Esophagus muscularis mucosa (tissue), 4 donors: ENCODE results near the gene GRIK1. TPM values are rescaled to one million over a fixed set of nuclear protein-coding genes. Genes with fewer than 3 reads are reported as not detected.

Source experiments
- DNase-seq: peaks from one replicate; pipeline ENCODE4 v3.0.0-alpha.2; 2017; ENCODE audit errors: extremely low spot score
- H3K27ac ChIP-seq, 4 donors: fragments of 200-600 bp; sonication (generic); replicated peaks in 1 of 4; 1 replicate in 3 of 4; 2 replicates in 1 of 4; pipeline ENCODE4 v1.5.1; 2016 to 2019; ENCODE audit warnings: mild to moderate bottlenecking in 1 of 4
- H3K27me3 ChIP-seq, 4 donors: fragments of 200-600 bp; sonication (generic); one replicate each; pipeline versions ENCODE4 v1.5.1 to v1.6.0; 2016 to 2019
- H3K36me3 ChIP-seq, 4 donors: fragments of 200-600 bp; sonication (generic); one replicate each; pipeline ENCODE4 v1.5.1; 2016 to 2019
- H3K4me1 ChIP-seq, 4 donors: fragments of 200-600 bp; sonication (generic); one replicate each; pipeline ENCODE4 v1.5.1; 2016 to 2019
- H3K4me3 ChIP-seq, 4 donors: fragments of 200-600 bp; sonication (generic); 1 replicate in 2 of 4; 2 replicates in 2 of 4; pipeline ENCODE4 v1.5.1; 2016 to 2019; ENCODE audit warnings: mild to moderate bottlenecking in 4 of 4, moderate library complexity in 1 of 4
- H3K9me3 ChIP-seq, 4 donors: fragments of 200-600 bp; sonication (generic); 1 replicate in 3 of 4; 2 replicates in 1 of 4; pipeline ENCODE4 v1.5.1; 2016 to 2019
- CTCF ChIP-seq, 3 experiments: fragments of 200-600 bp in 2 of 3; fragments of 450-650 bp in 1 of 3; sonication (generic) in 2 of 3; IDR thresholded peaks; one replicate each; pipeline ENCODE4 v1.5.1; 2017 to 2019; ENCODE audit warnings: antibody characterized with exemption in 3 of 3, mild to moderate bottlenecking in 2 of 3, moderate library complexity in 1 of 3
- EP300 ChIP-seq: sonication (generic); formaldehyde crosslinking; IDR thresholded peaks from one replicate; pipeline ENCODE4 v1.6.1; 2017; ENCODE audit warnings: antibody characterized with exemption
- POLR2A ChIP-seq: fragments of 450-650 bp; IDR thresholded peaks from one replicate; pipeline ENCODE4 v1.6.1; 2017; ENCODE audit warnings: antibody characterized with exemption, moderate library complexity, mild to moderate bottlenecking, low read depth
- POLR2AphosphoS5 ChIP-seq, 2 donors: sonication (generic); formaldehyde crosslinking; IDR thresholded peaks; one replicate each; pipeline ENCODE4 v1.6.1; 2017; ENCODE audit warnings: antibody characterized with exemption in 2 of 2
- WGBS: methylation state at CpG from one replicate; pipeline ENCODE4 v1.1.5; 2018; 5-methylcytosine and 5-hydroxymethylcytosine counted together
- intact Hi-C: fragments of 100-400 bp; cut with DNase I; formaldehyde crosslinking; loops from one replicate; pipeline ENCODE4 v1.15.1; 2023
- total RNA-seq, 4 donors: library from RNA; depleted of rRNA; stranded (reverse); fragments of >200 nt; gene quantifications; one replicate each; pipeline versions ENCODE4 v1.1.0 to v1.2.1, GENCODE V29; 2016

The GRIK1 gene
- total RNA-seq, 4 donors from 2014 or later = 0.19 to 0.40 (median 0.33) TPM; not detected in 1

DNA sequence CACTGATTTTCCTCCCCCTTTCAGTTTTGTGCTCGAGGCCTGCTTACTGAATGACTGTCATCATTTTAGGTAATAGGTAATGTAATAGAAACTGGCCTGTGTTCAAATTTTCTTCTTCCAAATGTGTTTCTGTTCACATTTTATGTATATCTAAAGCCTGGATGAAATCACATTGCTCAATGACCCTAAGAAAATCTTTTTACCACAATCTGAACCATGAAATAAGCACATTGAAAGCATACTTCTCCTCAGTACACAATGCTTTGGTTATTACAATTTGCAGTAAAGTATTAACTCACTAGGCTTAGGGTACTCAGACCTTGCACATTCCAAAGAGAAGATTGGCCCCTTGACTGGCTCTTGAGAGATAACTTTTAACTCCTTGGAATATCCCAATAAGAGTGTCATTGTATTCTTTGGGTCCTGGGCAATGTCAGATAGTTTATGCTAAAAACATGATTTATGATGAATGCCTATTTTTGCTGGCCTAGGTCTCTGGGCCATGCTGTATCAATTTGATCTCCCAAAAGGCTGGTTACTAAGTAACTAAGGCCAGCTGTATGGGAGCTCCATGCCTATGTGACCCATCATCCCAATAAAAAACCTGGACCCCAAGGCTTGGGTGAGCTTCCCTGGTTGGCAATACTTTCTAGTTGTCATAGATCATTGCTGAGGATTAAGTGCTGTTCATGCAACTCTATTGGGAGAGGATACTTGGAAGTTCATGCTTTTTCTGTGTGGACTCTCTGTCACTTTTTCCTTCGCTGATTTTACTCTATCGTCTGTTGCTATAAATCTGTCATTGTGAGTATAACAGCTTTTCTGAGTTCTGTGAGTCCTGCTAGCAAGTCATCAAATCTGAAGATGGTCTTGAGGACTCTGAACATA, 293.9 kb downstream of the GRIK1 start:
- 91% methylated on average over 3 of the region's 3 CpGs for WGBS
- Histone ChIP-seq H3K27ac (no peak overlapping the region), H3K9me3 (no peaks in the 10 kb centered on the region), H3K4me3 (no peak overlapping the region), H3K4me1 (no peaks in the 10 kb centered on the region), H3K36me3 (no peaks in the 10 kb centered on the region), H3K27me3 (no peaks in the 10 kb centered on the region)
- no peak for TF ChIP-seq EP300
- TF ChIP-seq CTCF (IDR thresholded peaks at IDR 0.05) = no peak
- TF ChIP-seq POLR2A = no peak
- no peak for TF ChIP-seq POLR2AphosphoS5 (IDR thresholded peaks at IDR 0.05)
- intact Hi-C loops = no loop called here
- no peak for DNase-seq

DNA sequence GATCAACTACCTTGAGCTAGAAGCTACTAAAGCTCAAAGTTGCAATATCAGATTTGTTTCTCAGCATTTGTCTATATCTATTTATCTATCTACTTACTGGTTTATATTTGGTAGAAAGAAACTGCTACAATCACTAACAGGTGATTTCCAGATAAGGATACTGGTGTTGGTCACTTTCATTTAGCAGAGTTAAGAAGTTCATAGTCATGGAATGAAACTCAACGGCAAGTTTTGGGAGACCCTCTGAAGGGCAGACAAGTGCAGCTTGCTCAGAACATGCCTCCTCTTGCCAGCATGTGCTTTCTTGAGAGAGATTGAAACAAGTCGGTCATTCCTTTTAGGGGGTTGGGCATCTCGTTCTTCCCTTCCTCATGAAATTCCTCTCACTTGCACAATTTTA, 296.5 kb downstream of the GRIK1 start:
- DNase-seq = no peak
- H3K27me3 ChIP-seq = no peaks in the 10 kb centered on the region
- no peaks in the 10 kb centered on the region for H3K4me1 ChIP-seq
- 87% methylated on average over 3 of the region's 3 CpGs for WGBS
- H3K27ac ChIP-seq = no peak overlapping the region
- no peaks in the 10 kb centered on the region for H3K36me3 ChIP-seq
- no peak overlapping the region for H3K4me3 ChIP-seq
- H3K9me3 ChIP-seq = no peaks in the 10 kb centered on the region
- intact Hi-C loops = no loop called here
- TF ChIP-seq CTCF (IDR thresholded peaks at IDR 0.05) (no peak), EP300 (no peak), POLR2A (no peak), POLR2AphosphoS5 (IDR thresholded peaks at IDR 0.05) (no peak)

DNA sequence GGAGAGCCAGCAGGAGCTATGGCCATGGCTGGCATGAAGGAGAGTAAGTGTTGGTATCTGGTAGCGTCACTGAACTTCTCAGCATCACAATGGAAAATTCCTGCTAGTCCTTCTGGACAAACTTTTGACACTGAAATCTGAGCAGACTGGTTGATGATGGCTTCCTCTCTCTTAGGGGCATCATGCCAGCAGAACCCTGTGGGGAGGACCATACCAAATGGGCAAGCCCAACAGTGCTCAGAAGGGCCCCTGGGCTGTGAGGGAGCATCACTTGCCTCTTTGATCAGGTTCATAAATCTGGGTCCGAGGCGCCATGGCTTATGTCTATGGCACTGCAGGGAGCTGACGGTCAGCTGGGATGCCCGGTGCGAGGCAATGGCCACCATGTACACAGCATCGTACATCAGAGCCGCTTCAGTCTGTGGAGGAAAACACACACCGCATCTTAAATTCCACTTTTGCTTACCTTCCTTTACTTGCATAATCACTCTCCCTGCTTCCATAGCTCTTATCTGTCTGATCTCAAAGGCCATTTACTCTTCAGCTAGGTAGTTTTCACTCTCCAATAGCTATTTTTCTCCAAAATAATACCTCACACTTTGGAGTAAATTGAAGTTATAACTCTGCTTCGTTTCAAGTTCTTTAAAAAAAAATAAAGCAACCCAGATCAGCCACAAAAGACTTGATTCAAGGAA, 297.1 kb downstream of the GRIK1 start:
- no peaks in the 10 kb centered on the region for H3K4me1 ChIP-seq
- intact Hi-C loops = no loop called here
- H3K9me3 ChIP-seq = no peaks in the 10 kb centered on the region
- H3K36me3 ChIP-seq = no peaks in the 10 kb centered on the region
- H3K4me3 ChIP-seq = no peak overlapping the region
- H3K27me3 ChIP-seq = no peaks in the 10 kb centered on the region
- no peak for DNase-seq
- H3K27ac ChIP-seq = no peak overlapping the region
- 89% methylated on average over 10 of the region's 10 CpGs for WGBS
- TF ChIP-seq POLR2AphosphoS5 (IDR thresholded peaks at IDR 0.05) (no peak), EP300 (no peak), POLR2A (no peak)

DNA sequence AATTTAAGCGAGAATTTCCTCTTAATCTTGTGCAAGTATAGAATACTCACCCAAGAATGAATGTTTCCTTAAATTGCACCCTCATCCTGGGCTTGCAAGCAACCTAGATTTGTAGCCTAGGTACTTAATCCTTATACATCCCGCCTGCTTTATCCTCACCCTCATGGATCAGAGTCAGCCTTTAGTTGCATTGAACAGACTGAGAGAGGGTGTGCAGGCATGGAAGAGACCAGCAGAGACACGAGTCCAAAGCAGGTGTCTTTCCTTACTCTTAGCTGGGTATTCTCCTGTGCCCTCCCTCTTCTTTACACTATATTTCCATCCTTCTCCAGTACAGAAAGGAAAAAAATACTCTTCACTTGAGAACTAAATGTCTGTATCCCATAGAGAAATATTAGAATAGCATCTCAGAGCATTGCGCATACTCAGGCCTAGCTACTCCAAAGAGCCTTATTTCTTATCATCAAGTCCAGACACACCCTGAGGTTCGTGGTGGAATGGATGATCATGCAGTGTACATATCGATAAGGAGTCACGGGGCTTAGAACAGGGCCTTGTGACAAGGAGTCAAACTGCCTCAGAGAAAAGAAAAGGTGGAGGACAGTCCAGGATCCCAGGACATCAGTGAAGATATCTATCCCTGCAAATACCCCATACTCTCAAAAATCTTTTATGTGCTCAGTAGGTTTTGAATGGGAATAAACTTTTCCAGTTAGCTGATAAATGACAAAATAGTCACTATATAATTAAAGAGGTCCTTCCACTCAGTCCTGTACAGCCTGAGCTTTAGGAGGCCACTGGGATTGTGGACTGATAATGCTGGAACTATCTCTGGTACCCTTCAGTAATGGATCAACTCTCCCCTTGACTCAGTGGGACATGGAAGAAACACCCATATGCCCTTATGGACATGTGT, 297.9 kb downstream of the GRIK1 start:
- TF ChIP-seq CTCF (IDR thresholded peaks at IDR 0.05) = no peak
- no peak for TF ChIP-seq EP300
- TF ChIP-seq POLR2A = no peak
- TF ChIP-seq POLR2AphosphoS5 (IDR thresholded peaks at IDR 0.05) = no peak
- Histone ChIP-seq H3K27ac (no peak overlapping the region), H3K9me3 (no peaks in the 10 kb centered on the region), H3K27me3 (no peaks in the 10 kb centered on the region), H3K4me1 (no peaks in the 10 kb centered on the region), H3K36me3 (no peaks in the 10 kb centered on the region), H3K4me3 (no peak overlapping the region)
- 85% methylated on average over 7 of the region's 7 CpGs for WGBS
- DNase-seq = no peak
- intact Hi-C loops = no loop called here
